ENCODE measurements around the gene PARP16. TPM values are rescaled to one million over a fixed set of nuclear protein-coding genes. Genes with fewer than 3 reads are reported as not detected.

Gene PARP16
- total RNA-seq, 1 experiment from 2014 or later: 6.1 TPM

DNA sequence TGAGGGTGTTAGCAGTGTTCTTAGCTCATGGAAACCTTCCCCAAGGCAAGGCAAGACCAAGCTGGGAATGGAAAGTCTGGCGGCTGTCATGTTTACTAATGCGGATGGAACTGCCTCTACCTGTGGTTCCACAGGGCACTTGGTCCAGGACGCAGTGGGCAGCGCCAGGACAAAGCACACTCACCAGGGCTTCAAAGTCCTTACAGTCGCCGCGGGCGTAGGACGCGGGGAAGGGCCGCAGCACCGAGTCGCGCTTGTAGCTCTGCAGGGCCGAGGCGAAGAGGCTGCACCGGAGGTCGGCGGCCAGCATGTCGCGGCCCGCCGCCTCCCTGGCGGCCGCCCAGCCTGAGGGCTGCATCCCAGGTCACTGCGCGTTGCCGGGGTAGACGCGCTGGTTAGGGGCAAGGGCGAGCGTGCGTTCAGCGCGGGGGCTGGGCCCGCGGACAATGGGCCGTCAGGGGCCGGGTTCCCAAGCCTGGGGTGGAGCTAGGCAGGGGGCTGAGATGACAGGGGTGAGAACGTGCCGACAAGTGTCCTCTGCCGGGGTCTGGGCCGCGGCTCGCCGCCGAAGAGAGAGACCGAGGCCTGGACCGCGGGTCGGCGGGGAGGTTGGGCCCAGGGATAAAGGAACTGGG lies 497 bp downstream of the PARP16 start:
- POLR2A ChIA-PET: interaction anchor here (0.7 to 4.2 kb wide), 23 partner anchors 8 to 1415 kb away, joined by 3 to 83 read pairs (median 5); partner anchors contain the start of genes CLPX, PDCD7, RAB11A and RNU5A-1
- no TSS peak for BruUV-seq (replicated peaks)
- peaks cover 4% of the 10 kb centered on the region for H3K4me1 Mint-ChIP-seq (ENCODE audit: insufficient read depth, unreplicated experiment)
- intact Hi-C loops (cut with micrococcal nuclease): no loop called here
- H3K9me3 Mint-ChIP-seq (ENCODE audit: unreplicated experiment): no peaks in the 10 kb centered on the region
- CTCF ChIA-PET: interaction anchor here (0.6 to 4.7 kb wide), 11 partner anchors 8 to 507 kb away, joined by 3 to 53 read pairs (median 4); partner anchors contain the start of gene CLPX
- peak overlapping the region; percentile 79 for H3K4me3 Mint-ChIP-seq (ENCODE audit: unreplicated experiment)
- TF ChIP-seq, protein P1, sequence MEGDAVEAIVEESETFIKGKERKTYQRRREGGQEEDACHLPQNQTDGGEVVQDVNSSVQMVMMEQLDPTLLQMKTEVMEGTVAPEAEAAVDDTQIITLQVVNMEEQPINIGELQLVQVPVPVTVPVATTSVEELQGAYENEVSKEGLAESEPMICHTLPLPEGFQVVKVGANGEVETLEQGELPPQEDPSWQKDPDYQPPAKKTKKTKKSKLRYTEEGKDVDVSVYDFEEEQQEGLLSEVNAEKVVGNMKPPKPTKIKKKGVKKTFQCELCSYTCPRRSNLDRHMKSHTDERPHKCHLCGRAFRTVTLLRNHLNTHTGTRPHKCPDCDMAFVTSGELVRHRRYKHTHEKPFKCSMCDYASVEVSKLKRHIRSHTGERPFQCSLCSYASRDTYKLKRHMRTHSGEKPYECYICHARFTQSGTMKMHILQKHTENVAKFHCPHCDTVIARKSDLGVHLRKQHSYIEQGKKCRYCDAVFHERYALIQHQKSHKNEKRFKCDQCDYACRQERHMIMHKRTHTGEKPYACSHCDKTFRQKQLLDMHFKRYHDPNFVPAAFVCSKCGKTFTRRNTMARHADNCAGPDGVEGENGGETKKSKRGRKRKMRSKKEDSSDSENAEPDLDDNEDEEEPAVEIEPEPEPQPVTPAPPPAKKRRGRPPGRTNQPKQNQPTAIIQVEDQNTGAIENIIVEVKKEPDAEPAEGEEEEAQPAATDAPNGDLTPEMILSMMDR (IDR thresholded peaks at IDR 0.05; ENCODE audit: unreplicated experiment): no peak
- H3K27me3 Mint-ChIP-seq (ENCODE audit: insufficient read depth, unreplicated experiment): no peaks in the 10 kb centered on the region
- peak overlapping the region; percentile 39 for H3K27ac Mint-ChIP-seq (ENCODE audit: low read depth, unreplicated experiment)
- H3K36me3 Mint-ChIP-seq (ENCODE audit: insufficient read depth, unreplicated experiment): no peaks in the 10 kb centered on the region
- peak; percentile 40 for DNase-seq (ENCODE audit: unreplicated experiment)

DNA sequence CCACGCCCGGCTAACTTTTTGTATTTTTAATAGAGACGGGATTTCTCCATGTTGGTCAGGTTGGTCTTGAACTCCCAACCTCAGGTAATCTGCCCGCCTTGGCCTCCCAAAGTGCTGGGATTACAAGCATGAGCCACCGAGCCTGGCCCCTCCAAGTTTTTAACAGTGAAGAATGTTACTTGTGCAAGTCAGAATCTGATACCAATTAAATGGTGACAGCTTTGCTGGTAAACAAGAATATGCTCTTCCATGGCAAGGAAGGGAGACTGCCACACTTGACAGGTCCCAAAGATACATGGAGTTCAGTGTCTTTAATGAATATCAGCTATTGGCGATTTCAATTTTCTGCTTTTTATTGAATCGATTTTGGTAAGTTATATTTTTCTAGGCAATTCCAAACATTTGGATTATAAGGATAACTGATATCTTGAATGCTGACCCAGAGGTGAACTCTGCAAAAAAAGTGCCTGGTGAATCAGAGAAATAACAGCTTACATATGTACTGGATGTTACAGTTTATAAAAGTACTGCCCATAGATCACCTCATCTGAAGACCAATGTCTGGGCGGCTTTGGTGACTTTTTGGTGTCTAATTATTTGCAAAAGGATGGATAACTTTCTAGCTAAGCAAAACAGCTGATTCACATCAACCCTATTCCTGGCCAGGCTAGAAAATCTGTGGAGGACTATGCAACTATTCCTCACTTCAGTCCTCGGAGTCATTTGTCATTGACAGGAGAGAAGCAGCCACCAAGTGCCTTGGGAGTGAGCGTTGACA lies 1.2 kb downstream of the PARP16 start:
- peaks cover 4% of the 10 kb centered on the region for H3K4me1 Mint-ChIP-seq (ENCODE audit: insufficient read depth, unreplicated experiment)
- BruUV-seq (replicated peaks): TSS peak; percentile 61
- CTCF ChIA-PET: interaction anchor here (0.6 to 4.7 kb wide), 8 partner anchors 12 to 103 kb away, joined by 3 to 53 read pairs (median 6); partner anchors contain the start of gene CLPX

DNA sequence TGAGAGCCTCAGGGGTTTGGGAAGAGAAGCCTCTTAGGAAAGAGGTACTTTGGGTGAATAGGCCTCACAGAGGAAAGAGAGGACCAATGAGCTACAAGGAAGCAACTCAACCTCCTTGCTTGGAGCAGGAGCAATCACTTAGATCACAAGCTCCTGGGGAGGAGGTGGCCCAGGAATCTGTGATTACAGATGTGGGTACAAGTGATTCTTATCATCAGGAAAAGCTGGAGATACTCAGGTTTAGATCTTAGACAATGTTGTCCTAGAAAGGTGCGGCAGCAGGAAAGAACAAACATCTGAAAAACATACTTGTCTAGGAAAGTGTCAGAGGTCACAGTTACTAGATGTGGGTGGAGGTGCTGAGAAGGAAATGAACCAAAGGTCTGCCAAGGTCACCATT lies 8.2 kb downstream of the PARP16 start:
- POLR2A ChIA-PET: interaction anchor here (0.6 to 1.9 kb wide), 5 partner anchors 8 to 1227 kb away, joined by 3 to 11 read pairs (median 3); partner anchors contain the start of genes PARP16 and ZWILCH

More for the DNA sequence above, 1.2 kb downstream of the PARP16 start:
- H3K36me3 Mint-ChIP-seq (ENCODE audit: insufficient read depth, unreplicated experiment): no peaks in the 10 kb centered on the region
- DNase-seq (ENCODE audit: unreplicated experiment): no peak
- POLR2A ChIA-PET: interaction anchor here (0.7 to 4.2 kb wide), 16 partner anchors 8 to 1416 kb away, joined by 3 to 83 read pairs (median 5); partner anchors contain the start of genes CLPX, PDCD7, RAB11A and RNU5B-1
- H3K4me3 Mint-ChIP-seq (ENCODE audit: unreplicated experiment): peak overlapping the region; percentile 79
- no peaks in the 10 kb centered on the region for H3K9me3 Mint-ChIP-seq (ENCODE audit: unreplicated experiment)
- TF ChIP-seq, protein P1 (IDR thresholded peaks at IDR 0.05; ENCODE audit: unreplicated experiment): no peak
- intact Hi-C loops (cut with micrococcal nuclease): no loop called here
- H3K27me3 Mint-ChIP-seq (ENCODE audit: insufficient read depth, unreplicated experiment): no peaks in the 10 kb centered on the region
- peak overlapping the region; percentile 39 for H3K27ac Mint-ChIP-seq (ENCODE audit: low read depth, unreplicated experiment)

More for the DNA sequence above, 8.2 kb downstream of the PARP16 start:
- H3K4me1 Mint-ChIP-seq (ENCODE audit: insufficient read depth, unreplicated experiment): no peaks in the 10 kb centered on the region
- CTCF ChIA-PET: interaction anchor here (1.0 to 1.2 kb wide), 3 partner anchors 8 to 92 kb away, joined by 4 to 5 read pairs (median 4); partner anchors contain the start of gene PARP16
- no peak overlapping the region for H3K27ac Mint-ChIP-seq (ENCODE audit: low read depth, unreplicated experiment)
- H3K27me3 Mint-ChIP-seq (ENCODE audit: insufficient read depth, unreplicated experiment): no peaks in the 10 kb centered on the region
- no peak for DNase-seq (ENCODE audit: unreplicated experiment)
- H3K4me3 Mint-ChIP-seq (ENCODE audit: unreplicated experiment): no peak overlapping the region
- no peaks in the 10 kb centered on the region for H3K36me3 Mint-ChIP-seq (ENCODE audit: insufficient read depth, unreplicated experiment)
- no TSS peak for BruUV-seq (replicated peaks)
- TF ChIP-seq, protein P1 (IDR thresholded peaks at IDR 0.05; ENCODE audit: unreplicated experiment): no peak
- intact Hi-C loops (cut with micrococcal nuclease): loop anchor here (10.0 kb wide), 1 partner anchor 544 kb away; no protein-coding TSS in a partner anchor
- no peaks in the 10 kb centered on the region for H3K9me3 Mint-ChIP-seq (ENCODE audit: unreplicated experiment)
